Measurements from ENCODE around the gene CD3E. TPM values are rescaled to one million over a fixed set of nuclear protein-coding genes. Genes with fewer than 3 reads are reported as not detected.

CD3E gene
- total RNA-seq = not detected in 2 replicates

- DNase-seq (ENCODE audit: low read depth in 2 of 2) = no peak
Observed at GRCh38 chr11:118304568-118305248, at the start of gene CD3E. Gene CD3E (plus strand): TSS chr11:118304730. CDS start chr11:118304953, 223 bp downstream.

- DNase-seq (ENCODE audit: low read depth in 2 of 2) = no peak
Observed at GRCh38 chr11:118258410-118258809, 46.1 kb upstream of the CD3E start.

- DNase-seq (ENCODE audit: low read depth in 2 of 2) = no peak
Observed at GRCh38 chr11:118259138-118259537, 45.4 kb upstream of the CD3E start.

- no peak for DNase-seq (ENCODE audit: low read depth in 2 of 2)
Observed at GRCh38 chr11:118260353-118260752, 44.2 kb upstream of the CD3E start.

- no peak for DNase-seq (ENCODE audit: low read depth in 2 of 2)
Observed at GRCh38 chr11:118263112-118263511, 41.4 kb upstream of the CD3E start.

GRCh38 chr11:118263695-118264568 lies 40.6 kb upstream of the CD3E start, which contains the start of gene MPZL2:
Gene MPZL2 (minus strand): TSS chr11:118264297. CDS start chr11:118264153, 144 bp downstream.
- DNase-seq (ENCODE audit: low read depth in 2 of 2) = peak in 1 of 2 donors; percentile 33

GRCh38 chr11:118264569-118265465 lies 39.7 kb upstream of the CD3E start:
- no peak for DNase-seq (ENCODE audit: low read depth in 2 of 2)

GRCh38 chr11:118265954-118266353 lies 38.6 kb upstream of the CD3E start:
- DNase-seq (ENCODE audit: low read depth in 2 of 2) = no peak

- DNase-seq (ENCODE audit: low read depth in 2 of 2) = no peak
Observed at GRCh38 chr11:118267486-118267885, 37.0 kb upstream of the CD3E start.

GRCh38 chr11:118272001-118272400 lies 32.5 kb upstream of the CD3E start:
- no peak for DNase-seq (ENCODE audit: low read depth in 2 of 2)

GRCh38 chr11:118274186-118274585 lies 30.3 kb upstream of the CD3E start:
- no peak for DNase-seq (ENCODE audit: low read depth in 2 of 2)

GRCh38 chr11:118275176-118275575 lies 29.4 kb upstream of the CD3E start:
- peak in 1 of 2 donors; percentile 76 for DNase-seq (ENCODE audit: low read depth in 2 of 2)

GRCh38 chr11:118276422-118276821 lies 28.1 kb upstream of the CD3E start:
- no peak for DNase-seq (ENCODE audit: low read depth in 2 of 2)

- peak; percentile 34 to 93 for DNase-seq (ENCODE audit: low read depth in 2 of 2)
Observed at GRCh38 chr11:118277312-118277711, 27.2 kb upstream of the CD3E start.

- DNase-seq (ENCODE audit: low read depth in 2 of 2) = no peak
Observed at GRCh38 chr11:118281284-118281683, 23.2 kb upstream of the CD3E start.

GRCh38 chr11:118282606-118283005 lies 21.9 kb upstream of the CD3E start:
- no peak for DNase-seq (ENCODE audit: low read depth in 2 of 2)

- DNase-seq (ENCODE audit: low read depth in 2 of 2) = no peak
Observed at GRCh38 chr11:118283037-118283636, 21.4 kb upstream of the CD3E start.

- DNase-seq (ENCODE audit: low read depth in 2 of 2) = no peak
Observed at GRCh38 chr11:118283756-118284350, 20.7 kb upstream of the CD3E start.

- no peak for DNase-seq (ENCODE audit: low read depth in 2 of 2)
Observed at GRCh38 chr11:118286545-118286944, 18.0 kb upstream of the CD3E start.

- DNase-seq (ENCODE audit: low read depth in 2 of 2) = peak in 1 of 2 donors; percentile 31
Observed at GRCh38 chr11:118287006-118287405, 17.5 kb upstream of the CD3E start.

- DNase-seq (ENCODE audit: low read depth in 2 of 2) = no peak
Observed at GRCh38 chr11:118289401-118289800, 15.1 kb upstream of the CD3E start.

All from dermis microvascular lymphatic vessel endothelial cell (primary cell).